Mesenteric fat pad (tissue), 1 donor: ENCODE data around the gene LZTS2. TPM values are rescaled to one million over a fixed set of nuclear protein-coding genes. Genes with fewer than 3 reads are reported as not detected.

Experiments
- DNase-seq: peaks from one replicate; pipeline ENCODE4 v3.0.0-alpha.2; 2020; ENCODE audit warnings: low spot score
- microRNA-seq: library from miRNA; unstranded; fragments of <30 nt; microRNA quantifications from one replicate; pipeline ENCODE4 v1.2.0, GENCODE V29; 2020; ENCODE audit warnings: borderline number of aligned reads
- total RNA-seq: library from RNA; stranded (reverse); fragmentation: NEBNext Ultra II Directional; extraction: Animal tissue kit (Norgen Biotek cat#: 25700); gene quantifications from one replicate; pipeline ENCODE4 v1.2.1, GENCODE V29; 2021
- donor health status: DM: yes; HTN: yes; CAD: no.

LZTS2 gene
- total RNA-seq, 1 donor from 2014 or later = 102 TPM

- DNase-seq = no peak
Observed at GRCh38 chr10:101047961-101048892, 48.6 kb downstream of the LZTS2 start.

- DNase-seq = peak; percentile 94
Observed at GRCh38 chr10:101050208-101051069, 50.8 kb downstream of the LZTS2 start.

GRCh38 chr10:101052285-101052684, 52.7 kb downstream of the LZTS2 start:
- DNase-seq = no peak

DNA sequence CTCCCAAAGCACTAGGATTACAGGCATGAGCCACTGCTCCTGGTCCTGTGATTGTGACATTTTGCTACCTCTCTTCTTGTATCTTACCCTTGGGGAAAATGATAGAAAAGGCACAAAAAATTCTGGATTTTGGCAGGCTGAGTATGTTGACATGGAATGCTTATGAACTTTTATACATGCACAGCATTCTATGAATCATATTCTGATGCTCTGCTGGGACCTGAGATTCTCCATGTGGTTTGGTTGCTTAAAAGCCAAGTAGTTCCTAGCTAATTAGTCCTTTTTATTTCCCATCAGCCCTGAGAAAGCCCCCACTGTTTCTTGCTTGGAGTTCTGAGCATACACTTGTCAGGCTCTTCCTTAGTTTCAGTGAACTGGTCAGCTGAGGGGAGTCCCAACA, 53.9 kb downstream of the LZTS2 start:
- DNase-seq = no peak

DNA sequence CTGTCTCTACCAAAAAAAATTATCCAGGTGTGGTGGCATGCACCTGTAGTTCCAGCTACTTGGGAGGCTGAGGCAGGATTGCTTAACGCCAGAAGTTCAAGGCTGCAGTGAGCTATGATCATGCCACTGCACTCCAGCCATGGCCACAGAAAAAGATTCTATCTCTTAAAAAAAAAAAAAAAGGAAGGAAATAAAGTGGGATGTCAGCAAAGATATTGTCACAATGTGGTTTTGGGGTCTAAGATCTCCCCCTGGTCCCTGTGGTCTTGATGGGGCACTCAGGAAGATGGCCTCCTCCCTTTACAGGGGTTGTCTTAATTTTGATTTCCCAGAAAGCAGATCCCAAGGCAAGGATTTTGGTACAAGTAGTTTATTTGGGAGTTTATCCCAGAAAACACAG, 54.7 kb downstream of the LZTS2 start:
- no peak for DNase-seq

- no peak for DNase-seq
Observed at GRCh38 chr10:101054876-101055275, 55.3 kb downstream of the LZTS2 start.

DNA sequence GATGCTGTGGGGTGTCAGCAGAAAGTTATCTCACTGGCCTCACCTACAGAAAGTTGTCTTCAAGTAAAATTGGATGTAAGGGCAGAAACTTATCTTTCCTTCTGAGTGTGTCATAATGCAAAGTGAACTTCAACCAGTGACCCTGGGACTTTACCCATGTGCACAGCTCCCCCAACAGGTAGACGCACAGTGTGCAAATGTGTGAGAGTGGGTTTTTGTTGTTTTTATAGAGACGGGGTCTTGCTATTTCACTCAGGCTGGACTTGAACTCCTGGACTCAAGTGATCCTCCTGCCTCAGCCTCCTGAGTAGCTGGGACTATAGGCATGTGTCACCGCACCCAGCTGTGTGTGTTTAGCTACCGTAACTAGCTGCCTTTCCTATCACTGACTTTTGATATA, 55.8 kb downstream of the LZTS2 start:
- no peak for DNase-seq

- no peak for DNase-seq
Observed at GRCh38 chr10:101056365-101057151, 57.0 kb downstream of the LZTS2 start.

Small RNA genes lying within 50 kb of the gene (microRNA-seq; reads per million reads assigned to microRNA genes)
- not detected for gene MIR608

Other genes starting within 250 kb of the LZTS2 start
- 18.4 TPM for gene SLF2, start 86.8 kb upstream of the LZTS2 start, total RNA-seq
- gene SEMA4G, start 30.3 kb upstream of the LZTS2 start, total RNA-seq = 1.4 TPM
- gene MRPL43, start 12.3 kb upstream of the LZTS2 start, total RNA-seq = 61.7 TPM
- 7.5 TPM for gene TWNK, start 12.3 kb upstream of the LZTS2 start, total RNA-seq
- 0.55 TPM for gene PDZD7, start 31.3 kb downstream of the LZTS2 start, total RNA-seq
- 46.5 TPM for gene SFXN3, start 31.4 kb downstream of the LZTS2 start, total RNA-seq
- gene KAZALD1, start 62.2 kb downstream of the LZTS2 start, total RNA-seq = 1.9 TPM
- not detected for gene TLX1, start 131.5 kb downstream of the LZTS2 start, total RNA-seq
- gene LBX1, start 229.7 kb downstream of the LZTS2 start, total RNA-seq = 0.10 TPM